GM23338 (cell line): ENCODE measurements around the gene FAM227B. TPM values are rescaled to one million over a fixed set of nuclear protein-coding genes. Genes with fewer than 3 reads are reported as not detected.

Experiments
- EZH2 ChIP-seq: fragments of 200-600 bp; sonication (generic); IDR thresholded peaks from one replicate; pipeline ENCODE4 v1.8.0; 2017; ENCODE audit warnings: antibody characterized with exemption, mild to moderate bottlenecking, low read depth; ENCODE audit not compliant: unreplicated experiment
- EZH2phosphoT487 ChIP-seq: fragments of 200-600 bp; sonication (generic); IDR thresholded peaks from one replicate; pipeline ENCODE4 v1.8.1; 2018; ENCODE audit warnings: antibody characterized with exemption; ENCODE audit not compliant: unreplicated experiment
- POLR2AphosphoS5 ChIP-seq: IDR thresholded peaks from 2 replicates; pipeline ENCODE4 v1.6.1; 2016; ENCODE audit warnings: antibody characterized with exemption, low read depth
- polyA plus RNA-seq: library from polyadenylated mRNA; unstranded; fragments of >200 nt; fragmentation: Nextera tagmentation; extraction: Ambion mirVana; gene quantifications from 2 replicates; pipeline ENCODE4 v1.2.1, GENCODE V29; 2016
- total RNA-seq: library from RNA; depleted of rRNA; stranded (reverse); fragments of >200 nt; shearing (Covaris generic); gene quantifications from 2 replicates; pipeline ENCODE4 v1.2.3, GENCODE V29; 2014
- TF ChIP-seq, protein P1 (sequence below), 2 experiments: fragments of 200-600 bp in 1 of 2; sonication (generic) in 1 of 2; conservative IDR thresholded peaks; 2 replicates each; pipeline versions ENCODE4 v1.5.1 to v1.6.1; 2016 to 2017; ENCODE audit warnings: antibody characterized with exemption in 2 of 2, low read depth in 2 of 2, mild to moderate bottlenecking in 2 of 2, moderate library complexity in 1 of 2
- TF ChIP-seq, protein P2 (sequence below): IDR thresholded peaks from 2 replicates; pipeline ENCODE4 v1.6.1; 2016; ENCODE audit warnings: antibody characterized with exemption
- TF ChIP-seq, protein P3 (sequence below): fragments of 250-450 bp; sonication (Bioruptor Pico); IDR thresholded peaks from 2 replicates; pipeline ENCODE4 v1.5.0; 2020; ENCODE audit warnings: mild to moderate bottlenecking, moderate library complexity

The FAM227B gene
- total and polyA plus RNA-seq, 2 experiments from 2014 or later, result 2.6 to 10.2 TPM

DNA sequence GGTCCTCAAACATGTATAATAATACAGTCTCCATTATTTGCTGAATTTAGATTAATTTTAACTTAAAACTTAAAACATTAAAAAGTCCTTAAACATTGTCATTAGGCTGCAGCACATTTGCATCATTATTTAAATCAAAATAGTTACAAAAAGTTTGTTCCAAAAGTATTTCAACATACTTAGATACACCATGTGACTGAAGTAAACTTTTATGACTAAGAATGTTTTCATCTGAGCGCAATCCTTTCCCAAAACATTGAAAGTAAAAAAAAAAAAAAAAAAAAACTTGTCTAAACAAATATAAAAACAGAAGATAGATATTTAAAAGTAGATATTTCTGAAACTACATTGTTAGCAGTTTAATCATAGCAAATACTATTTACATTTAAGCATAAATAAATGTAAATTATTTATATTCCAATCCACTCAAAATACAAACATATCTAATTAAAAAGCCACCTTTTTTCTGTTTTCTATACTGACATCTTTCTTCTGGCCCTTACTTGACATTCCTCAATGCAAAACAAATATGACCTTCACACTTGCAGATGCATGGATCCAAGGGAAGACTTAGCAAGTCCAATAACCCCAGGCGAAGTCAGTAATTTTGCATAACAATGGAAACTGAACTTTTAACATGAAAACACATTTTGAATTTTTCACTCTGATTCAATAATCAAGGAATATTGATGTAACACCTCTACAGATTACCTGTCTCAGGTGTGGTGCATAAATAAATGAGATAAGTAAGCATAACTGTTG is 10.3 kb downstream of the FAM227B start (continued):
- TF ChIP-seq, protein P1, sequence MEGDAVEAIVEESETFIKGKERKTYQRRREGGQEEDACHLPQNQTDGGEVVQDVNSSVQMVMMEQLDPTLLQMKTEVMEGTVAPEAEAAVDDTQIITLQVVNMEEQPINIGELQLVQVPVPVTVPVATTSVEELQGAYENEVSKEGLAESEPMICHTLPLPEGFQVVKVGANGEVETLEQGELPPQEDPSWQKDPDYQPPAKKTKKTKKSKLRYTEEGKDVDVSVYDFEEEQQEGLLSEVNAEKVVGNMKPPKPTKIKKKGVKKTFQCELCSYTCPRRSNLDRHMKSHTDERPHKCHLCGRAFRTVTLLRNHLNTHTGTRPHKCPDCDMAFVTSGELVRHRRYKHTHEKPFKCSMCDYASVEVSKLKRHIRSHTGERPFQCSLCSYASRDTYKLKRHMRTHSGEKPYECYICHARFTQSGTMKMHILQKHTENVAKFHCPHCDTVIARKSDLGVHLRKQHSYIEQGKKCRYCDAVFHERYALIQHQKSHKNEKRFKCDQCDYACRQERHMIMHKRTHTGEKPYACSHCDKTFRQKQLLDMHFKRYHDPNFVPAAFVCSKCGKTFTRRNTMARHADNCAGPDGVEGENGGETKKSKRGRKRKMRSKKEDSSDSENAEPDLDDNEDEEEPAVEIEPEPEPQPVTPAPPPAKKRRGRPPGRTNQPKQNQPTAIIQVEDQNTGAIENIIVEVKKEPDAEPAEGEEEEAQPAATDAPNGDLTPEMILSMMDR (conservative IDR thresholded peaks at IDR 0.05; ENCODE audit: low read depth in 2 of 2), result no peak
- TF ChIP-seq, protein P2, sequence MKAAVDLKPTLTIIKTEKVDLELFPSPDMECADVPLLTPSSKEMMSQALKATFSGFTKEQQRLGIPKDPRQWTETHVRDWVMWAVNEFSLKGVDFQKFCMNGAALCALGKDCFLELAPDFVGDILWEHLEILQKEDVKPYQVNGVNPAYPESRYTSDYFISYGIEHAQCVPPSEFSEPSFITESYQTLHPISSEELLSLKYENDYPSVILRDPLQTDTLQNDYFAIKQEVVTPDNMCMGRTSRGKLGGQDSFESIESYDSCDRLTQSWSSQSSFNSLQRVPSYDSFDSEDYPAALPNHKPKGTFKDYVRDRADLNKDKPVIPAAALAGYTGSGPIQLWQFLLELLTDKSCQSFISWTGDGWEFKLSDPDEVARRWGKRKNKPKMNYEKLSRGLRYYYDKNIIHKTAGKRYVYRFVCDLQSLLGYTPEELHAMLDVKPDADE, result no peak
- no peak for TF ChIP-seq POLR2AphosphoS5
- TF ChIP-seq, protein P3, sequence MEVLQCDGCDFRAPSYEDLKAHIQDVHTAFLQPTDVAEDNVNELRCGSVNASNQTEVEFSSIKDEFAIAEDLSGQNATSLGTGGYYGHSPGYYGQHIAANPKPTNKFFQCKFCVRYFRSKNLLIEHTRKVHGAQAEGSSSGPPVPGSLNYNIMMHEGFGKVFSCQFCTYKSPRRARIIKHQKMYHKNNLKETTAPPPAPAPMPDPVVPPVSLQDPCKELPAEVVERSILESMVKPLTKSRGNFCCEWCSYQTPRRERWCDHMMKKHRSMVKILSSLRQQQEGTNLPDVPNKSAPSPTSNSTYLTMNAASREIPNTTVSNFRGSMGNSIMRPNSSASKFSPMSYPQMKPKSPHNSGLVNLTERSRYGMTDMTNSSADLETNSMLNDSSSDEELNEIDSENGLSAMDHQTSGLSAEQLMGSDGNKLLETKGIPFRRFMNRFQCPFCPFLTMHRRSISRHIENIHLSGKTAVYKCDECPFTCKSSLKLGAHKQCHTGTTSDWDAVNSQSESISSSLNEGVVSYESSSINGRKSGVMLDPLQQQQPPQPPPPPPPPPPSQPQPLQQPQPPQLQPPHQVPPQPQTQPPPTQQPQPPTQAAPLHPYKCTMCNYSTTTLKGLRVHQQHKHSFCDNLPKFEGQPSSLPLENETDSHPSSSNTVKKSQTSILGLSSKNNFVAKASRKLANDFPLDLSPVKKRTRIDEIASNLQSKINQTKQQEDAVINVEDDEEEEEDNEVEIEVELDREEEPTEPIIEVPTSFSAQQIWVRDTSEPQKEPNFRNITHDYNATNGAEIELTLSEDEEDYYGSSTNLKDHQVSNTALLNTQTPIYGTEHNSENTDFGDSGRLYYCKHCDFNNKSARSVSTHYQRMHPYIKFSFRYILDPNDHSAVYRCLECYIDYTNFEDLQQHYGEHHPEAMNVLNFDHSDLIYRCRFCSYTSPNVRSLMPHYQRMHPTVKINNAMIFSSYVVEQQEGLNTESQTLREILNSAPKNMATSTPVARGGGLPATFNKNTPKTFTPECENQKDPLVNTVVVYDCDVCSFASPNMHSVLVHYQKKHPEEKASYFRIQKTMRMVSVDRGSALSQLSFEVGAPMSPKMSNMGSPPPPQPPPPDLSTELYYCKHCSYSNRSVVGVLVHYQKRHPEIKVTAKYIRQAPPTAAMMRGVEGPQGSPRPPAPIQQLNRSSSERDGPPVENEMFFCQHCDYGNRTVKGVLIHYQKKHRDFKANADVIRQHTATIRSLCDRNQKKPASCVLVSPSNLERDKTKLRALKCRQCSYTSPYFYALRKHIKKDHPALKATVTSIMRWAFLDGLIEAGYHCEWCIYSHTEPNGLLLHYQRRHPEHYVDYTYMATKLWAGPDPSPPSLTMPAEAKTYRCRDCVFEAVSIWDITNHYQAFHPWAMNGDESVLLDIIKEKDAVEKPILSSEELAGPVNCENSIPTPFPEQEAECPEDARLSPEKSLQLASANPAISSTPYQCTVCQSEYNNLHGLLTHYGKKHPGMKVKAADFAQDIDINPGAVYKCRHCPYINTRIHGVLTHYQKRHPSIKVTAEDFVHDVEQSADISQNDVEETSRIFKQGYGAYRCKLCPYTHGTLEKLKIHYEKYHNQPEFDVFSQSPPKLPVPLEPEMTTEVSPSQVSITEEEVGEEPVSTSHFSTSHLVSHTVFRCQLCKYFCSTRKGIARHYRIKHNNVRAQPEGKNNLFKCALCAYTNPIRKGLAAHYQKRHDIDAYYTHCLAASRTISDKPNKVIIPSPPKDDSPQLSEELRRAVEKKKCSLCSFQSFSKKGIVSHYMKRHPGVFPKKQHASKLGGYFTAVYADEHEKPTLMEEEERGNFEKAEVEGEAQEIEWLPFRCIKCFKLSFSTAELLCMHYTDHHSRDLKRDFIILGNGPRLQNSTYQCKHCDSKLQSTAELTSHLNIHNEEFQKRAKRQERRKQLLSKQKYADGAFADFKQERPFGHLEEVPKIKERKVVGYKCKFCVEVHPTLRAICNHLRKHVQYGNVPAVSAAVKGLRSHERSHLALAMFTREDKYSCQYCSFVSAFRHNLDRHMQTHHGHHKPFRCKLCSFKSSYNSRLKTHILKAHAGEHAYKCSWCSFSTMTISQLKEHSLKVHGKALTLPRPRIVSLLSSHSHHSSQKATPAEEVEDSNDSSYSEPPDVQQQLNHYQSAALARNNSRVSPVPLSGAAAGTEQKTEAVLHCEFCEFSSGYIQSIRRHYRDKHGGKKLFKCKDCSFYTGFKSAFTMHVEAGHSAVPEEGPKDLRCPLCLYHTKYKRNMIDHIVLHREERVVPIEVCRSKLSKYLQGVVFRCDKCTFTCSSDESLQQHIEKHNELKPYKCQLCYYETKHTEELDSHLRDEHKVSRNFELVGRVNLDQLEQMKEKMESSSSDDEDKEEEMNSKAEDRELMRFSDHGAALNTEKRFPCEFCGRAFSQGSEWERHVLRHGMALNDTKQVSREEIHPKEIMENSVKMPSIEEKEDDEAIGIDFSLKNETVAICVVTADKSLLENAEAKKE (CRISPR knock-in tag), result no peak
- TF ChIP-seq EZH2, result no peak
- TF ChIP-seq EZH2phosphoT487, result no peak
